GM19240 (cell line): Measurements from ENCODE around the gene STPG4.
"Not testable (repeated sequence)": the region's sequence is repeated elsewhere in the genome, so short reads cannot be mapped to it uniquely, and the experiment has no call there.

Source experiments
- DNase-seq: peaks from one replicate; pipeline ENCODE4 v3.0.0; 2011; ENCODE audit warnings: low spot score; ENCODE audit not compliant: insufficient read length

The STPG4 gene

GRCh38 chr2:47155091-47155876, at the start of gene STPG4:
Gene STPG4 (minus strand): TSS chr2:47155308. CDS start chr2:47155251, 57 bp downstream.
- DNase-seq = no peak

GRCh38 chr2:47204691-47205090, 49.6 kb upstream of the STPG4 start:
- no peak for DNase-seq

GRCh38 chr2:47203995-47204394, 48.9 kb upstream of the STPG4 start:
- no peak for DNase-seq

- DNase-seq = no peak
Observed at GRCh38 chr2:47201224-47201623, 46.1 kb upstream of the STPG4 start.

- DNase-seq = no peak
Observed at GRCh38 chr2:47198985-47199451, 43.9 kb upstream of the STPG4 start.

- DNase-seq = no peak
Observed at GRCh38 chr2:47196499-47196898, 41.4 kb upstream of the STPG4 start.

GRCh38 chr2:47196046-47196445, 40.9 kb upstream of the STPG4 start:
- DNase-seq = no peak

- DNase-seq = no peak
Observed at GRCh38 chr2:47195148-47195547, 40.0 kb upstream of the STPG4 start.

- no peak for DNase-seq
Observed at GRCh38 chr2:47194410-47194809, 39.3 kb upstream of the STPG4 start.

- DNase-seq = no peak
Observed at GRCh38 chr2:47193607-47194006, 38.5 kb upstream of the STPG4 start.

- DNase-seq = no peak
Observed at GRCh38 chr2:47190188-47190881, 35.2 kb upstream of the STPG4 start.

GRCh38 chr2:47189635-47190034, 34.5 kb upstream of the STPG4 start:
- no peak for DNase-seq

- DNase-seq = no peak
Observed at GRCh38 chr2:47187069-47187468, 32.0 kb upstream of the STPG4 start.

- no peak for DNase-seq
Observed at GRCh38 chr2:47186351-47186750, 31.2 kb upstream of the STPG4 start.

- not testable (repeated sequence) for DNase-seq
Observed at GRCh38 chr2:47185098-47185497, 30.0 kb upstream of the STPG4 start.

GRCh38 chr2:47181176-47181575, 26.1 kb upstream of the STPG4 start:
- no peak for DNase-seq

- no peak for DNase-seq
Observed at GRCh38 chr2:47180531-47180930, 25.4 kb upstream of the STPG4 start.

- no peak for DNase-seq
Observed at GRCh38 chr2:47179388-47179787, 24.3 kb upstream of the STPG4 start.

- DNase-seq = no peak
Observed at GRCh38 chr2:47178341-47178740, 23.2 kb upstream of the STPG4 start.

- no peak for DNase-seq
Observed at GRCh38 chr2:47177043-47177565, 22.0 kb upstream of the STPG4 start.

GRCh38 chr2:47174733-47175361, 19.7 kb upstream of the STPG4 start:
- DNase-seq = peak; percentile 11
